GM12891 (cell line): Measurements from ENCODE around the gene HEXB.

Source experiments
- POLR2A ChIP-seq: IDR thresholded peaks from 2 replicates; pipeline ENCODE4 v1.6.1; 2011; ENCODE audit warnings: low read depth, low read length, control low read depth
- POLR2AphosphoS5 ChIP-seq: IDR thresholded peaks from 2 replicates; pipeline ENCODE4 v1.6.1; 2011; ENCODE audit warnings: low read depth, low read length, control low read depth
- SPI1 ChIP-seq: IDR thresholded peaks from 2 replicates; pipeline ENCODE4 v1.6.1; 2011; ENCODE audit warnings: low read depth, low read length, control low read depth
- TAF1 ChIP-seq: IDR thresholded peaks from 2 replicates; pipeline ENCODE4 v1.6.1; 2011; ENCODE audit warnings: low read depth, low read length, control low read depth

DNA sequence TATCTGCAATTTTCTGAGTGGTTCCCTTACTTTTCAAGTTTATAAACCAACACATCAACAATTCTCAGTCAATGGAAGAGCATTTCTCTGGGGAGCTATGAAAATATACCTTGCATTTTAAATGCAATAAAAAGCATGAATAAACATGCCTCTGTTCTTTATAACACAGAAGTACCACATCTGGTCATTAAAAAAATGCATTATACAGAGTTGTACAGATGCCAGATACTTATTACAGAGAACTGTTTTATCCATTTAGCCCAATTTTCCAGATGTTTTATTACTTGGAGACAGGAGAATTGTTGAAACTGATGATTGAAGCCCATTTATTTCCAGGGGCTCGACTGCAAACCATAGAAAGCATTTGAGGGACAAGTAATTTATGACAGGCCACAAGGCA is 19.2 kb upstream of the HEXB start:
- TF ChIP-seq TAF1 (no peak), SPI1 (no peak), POLR2A (no peak), POLR2AphosphoS5 (no peak)
